Measurements from ENCODE around the gene PRDX2.

PRDX2 gene

GRCh38 chr19:12783291-12783848 is 18.2 kb downstream of the PRDX2 start:
- peaks cover 38% of the 10 kb centered on the region for H3K4me1 ChIP-seq (ENCODE audit: insufficient read depth, low read length)
- no peaks in the 10 kb centered on the region for H3K27me3 ChIP-seq (ENCODE audit: control insufficient read depth in 1 of 2, insufficient read depth in 2 of 2, low read length in 2 of 2)
- H3K4me3 ChIP-seq (ENCODE audit: low read depth in 1 of 2, low read length in 2 of 2): peak overlapping the region; percentile 32 to 53
- peak overlapping the region; percentile 87 for H3K27ac ChIP-seq (ENCODE audit: low read depth, low read length)
- peak overlapping the region; percentile 27 for H3K9ac ChIP-seq (ENCODE audit: low read length)
- no peaks in the 10 kb centered on the region for H3K9me3 ChIP-seq (ENCODE audit: low read length)
- H3K36me3 ChIP-seq (ENCODE audit: insufficient read depth, low read length): no peaks in the 10 kb centered on the region

- Histone ChIP-seq H3K4me3 (ENCODE audit: low read depth in 1 of 2, low read length in 2 of 2) (peak overlapping the region; percentile 53 to 64), H3K4me1 (ENCODE audit: insufficient read depth, low read length) (peaks cover 32% of the 10 kb centered on the region), H3K27ac (ENCODE audit: low read depth, low read length) (peak overlapping the region; percentile 87), H3K27me3 (ENCODE audit: control insufficient read depth in 1 of 2, insufficient read depth in 2 of 2, low read length in 2 of 2) (no peaks in the 10 kb centered on the region), H3K9me3 (ENCODE audit: low read length) (no peaks in the 10 kb centered on the region), H3K36me3 (ENCODE audit: insufficient read depth, low read length) (no peaks in the 10 kb centered on the region), H3K9ac (ENCODE audit: low read length) (peak overlapping the region; percentile 46)
Observed at GRCh38 chr19:12782424-12783290, 18.9 kb downstream of the PRDX2 start.

- Histone ChIP-seq H3K9me3 (ENCODE audit: low read length) (no peaks in the 10 kb centered on the region), H3K27me3 (ENCODE audit: control insufficient read depth in 1 of 2, insufficient read depth in 2 of 2, low read length in 2 of 2) (no peaks in the 10 kb centered on the region), H3K4me3 (ENCODE audit: low read depth in 1 of 2, low read length in 2 of 2) (peak overlapping the region; percentile 53 to 64), H3K36me3 (ENCODE audit: insufficient read depth, low read length) (no peaks in the 10 kb centered on the region), H3K4me1 (ENCODE audit: insufficient read depth, low read length) (peaks cover 30% of the 10 kb centered on the region), H3K27ac (ENCODE audit: low read depth, low read length) (peak overlapping the region; percentile 87), H3K9ac (ENCODE audit: low read length) (peak overlapping the region; percentile 46)
Observed at GRCh38 chr19:12782174-12782423, 19.5 kb downstream of the PRDX2 start.

GRCh38 chr19:12779162-12779993 is 22.2 kb downstream of the PRDX2 start:
- H3K36me3 ChIP-seq (ENCODE audit: insufficient read depth, low read length): no peaks in the 10 kb centered on the region
- H3K27ac ChIP-seq (ENCODE audit: low read depth, low read length): peak overlapping the region; percentile 99
- no peaks in the 10 kb centered on the region for H3K27me3 ChIP-seq (ENCODE audit: control insufficient read depth in 1 of 2, insufficient read depth in 2 of 2, low read length in 2 of 2)
- no peaks in the 10 kb centered on the region for H3K9me3 ChIP-seq (ENCODE audit: low read length)
- H3K4me3 ChIP-seq (ENCODE audit: low read depth in 1 of 2, low read length in 2 of 2): no peak overlapping the region
- H3K9ac ChIP-seq (ENCODE audit: low read length): peak overlapping the region; percentile 75
- peaks cover 30% of the 10 kb centered on the region for H3K4me1 ChIP-seq (ENCODE audit: insufficient read depth, low read length)

- Histone ChIP-seq H3K4me1 (ENCODE audit: insufficient read depth, low read length) (peaks cover 30% of the 10 kb centered on the region), H3K27ac (ENCODE audit: low read depth, low read length) (peak overlapping the region; percentile 99)
Observed at GRCh38 chr19:12778905-12779161, 22.8 kb downstream of the PRDX2 start.

DNA sequence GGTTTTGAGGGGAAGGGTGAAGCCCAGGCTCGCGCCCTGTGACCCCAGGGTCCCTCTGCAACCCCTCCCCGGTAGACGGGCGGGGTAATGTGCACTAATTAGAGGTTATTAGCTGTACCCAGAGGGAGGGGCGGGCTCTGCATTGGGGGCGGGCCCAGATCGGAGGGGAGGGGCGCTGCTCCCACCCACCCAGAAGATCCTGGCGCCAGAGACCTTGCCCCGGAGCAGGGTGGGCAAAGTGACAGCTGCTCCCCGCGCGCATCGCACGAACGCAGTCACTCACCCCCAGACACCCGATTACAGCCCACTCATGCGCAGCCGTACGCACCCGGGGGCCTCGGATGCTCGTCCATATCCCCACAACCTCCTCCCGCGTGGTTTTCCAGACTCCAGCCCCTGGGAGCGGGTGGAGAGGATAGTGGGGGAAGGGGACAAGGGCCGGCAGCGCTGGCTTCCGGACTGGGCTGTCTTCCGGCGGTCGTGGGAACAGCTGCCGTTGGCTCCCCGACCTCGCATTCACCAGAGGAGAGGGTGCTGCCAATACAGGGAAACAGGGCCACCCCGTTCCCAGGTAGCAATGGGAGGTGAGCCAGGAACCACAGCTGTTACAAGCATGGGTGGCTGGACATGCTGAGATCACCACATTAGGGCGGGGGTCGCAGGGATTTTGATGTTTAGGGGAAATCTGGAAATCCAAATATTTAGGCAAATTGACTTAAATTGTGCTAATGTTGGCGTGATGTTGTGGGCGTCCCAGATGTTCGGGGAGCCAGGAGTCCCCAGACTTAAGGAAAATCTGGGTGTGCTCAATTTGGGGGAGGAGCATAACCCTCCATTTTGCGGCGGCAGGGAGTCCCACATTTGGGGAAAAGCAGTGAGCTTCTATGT is 23.3 kb downstream of the PRDX2 start:
- H3K27me3 ChIP-seq (ENCODE audit: control insufficient read depth in 1 of 2, insufficient read depth in 2 of 2, low read length in 2 of 2): no peaks in the 10 kb centered on the region
- H3K27ac ChIP-seq (ENCODE audit: low read depth, low read length): peak overlapping the region; percentile 99
- H3K4me1 ChIP-seq (ENCODE audit: insufficient read depth, low read length): peaks cover 25% of the 10 kb centered on the region

More at GRCh38 chr19:12778905-12779161, 22.8 kb downstream of the PRDX2 start:
- H3K9me3 ChIP-seq (ENCODE audit: low read length): no peaks in the 10 kb centered on the region
- H3K4me3 ChIP-seq (ENCODE audit: low read depth in 1 of 2, low read length in 2 of 2): peak overlapping the region in 1 of 2 donors; percentile 89
- no peaks in the 10 kb centered on the region for H3K36me3 ChIP-seq (ENCODE audit: insufficient read depth, low read length)
- no peaks in the 10 kb centered on the region for H3K27me3 ChIP-seq (ENCODE audit: control insufficient read depth in 1 of 2, insufficient read depth in 2 of 2, low read length in 2 of 2)
- H3K9ac ChIP-seq (ENCODE audit: low read length): peak overlapping the region; percentile 75

DNA sequence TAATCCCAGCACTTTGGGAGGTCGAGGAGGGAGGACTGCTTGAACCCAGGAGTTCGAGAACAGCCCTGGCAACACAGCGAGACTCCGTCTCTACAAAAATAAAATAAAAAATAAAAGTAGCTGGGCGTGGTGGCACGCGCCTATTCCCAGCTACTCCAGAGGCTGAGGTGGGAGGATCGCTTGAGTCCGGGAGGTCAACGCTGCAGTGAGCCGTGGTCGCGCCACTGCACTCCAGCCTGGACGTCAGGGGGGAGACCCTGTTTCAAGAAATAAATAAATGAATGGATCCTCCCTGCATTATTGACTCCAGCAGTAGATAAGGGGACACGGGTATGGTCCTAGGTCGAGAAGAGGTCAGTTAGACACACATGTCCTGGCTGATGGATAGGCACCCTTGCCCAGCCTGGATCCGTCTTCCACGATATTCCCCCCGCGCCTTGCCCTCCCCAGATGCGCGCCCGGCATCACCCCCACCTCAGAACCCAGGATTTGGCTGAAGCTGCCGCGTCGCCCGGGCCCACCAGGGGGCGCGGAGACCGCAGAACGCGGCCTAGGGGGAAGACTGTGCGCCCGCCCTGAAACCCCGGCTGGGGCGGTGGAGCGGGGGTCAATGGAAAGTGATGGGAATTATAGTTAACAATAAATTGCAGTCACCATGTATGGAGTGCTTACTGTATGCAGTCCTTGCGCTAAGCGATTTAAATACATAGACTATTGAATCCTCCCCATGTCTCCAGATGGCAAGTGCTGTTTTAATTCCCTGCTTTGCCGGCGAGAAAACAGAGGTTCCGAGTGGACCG is 24.2 kb downstream of the PRDX2 start:
- no peaks in the 10 kb centered on the region for H3K27me3 ChIP-seq (ENCODE audit: control insufficient read depth in 1 of 2, insufficient read depth in 2 of 2, low read length in 2 of 2)
- H3K9me3 ChIP-seq (ENCODE audit: low read length): no peaks in the 10 kb centered on the region
- peak overlapping the region; percentile 71 to 89 for H3K4me3 ChIP-seq (ENCODE audit: low read depth in 1 of 2, low read length in 2 of 2)
- peak overlapping the region; percentile 99 for H3K27ac ChIP-seq (ENCODE audit: low read depth, low read length)
- H3K4me1 ChIP-seq (ENCODE audit: insufficient read depth, low read length): peaks cover 22% of the 10 kb centered on the region
- H3K9ac ChIP-seq (ENCODE audit: low read length): peak overlapping the region; percentile 75
- H3K36me3 ChIP-seq (ENCODE audit: insufficient read depth, low read length): no peaks in the 10 kb centered on the region

More for the DNA sequence above, 23.3 kb downstream of the PRDX2 start:
- Histone ChIP-seq H3K9me3 (ENCODE audit: low read length) (no peaks in the 10 kb centered on the region), H3K36me3 (ENCODE audit: insufficient read depth, low read length) (no peaks in the 10 kb centered on the region), H3K4me3 (ENCODE audit: low read depth in 1 of 2, low read length in 2 of 2) (peak overlapping the region; percentile 71 to 89), H3K9ac (ENCODE audit: low read length) (peak overlapping the region; percentile 75)

- Histone ChIP-seq H3K4me3 (ENCODE audit: low read depth in 1 of 2, low read length in 2 of 2) (peak within 1 kb of the TSS; percentile 43 to 56), H3K9me3 (ENCODE audit: low read length) (no peaks in the 10 kb centered on the region), H3K27me3 (ENCODE audit: control insufficient read depth in 1 of 2, insufficient read depth in 2 of 2, low read length in 2 of 2) (no peaks in the 10 kb centered on the region), H3K27ac (ENCODE audit: low read depth, low read length) (peak within 1 kb of the TSS; percentile 65), H3K4me1 (ENCODE audit: insufficient read depth, low read length) (peaks cover 14% of the 10 kb centered on the region), H3K36me3 (ENCODE audit: insufficient read depth, low read length) (no peaks in the 10 kb centered on the region), H3K9ac (ENCODE audit: low read length) (no peak within 1 kb of the TSS)
Observed at GRCh38 chr19:12774588-12775555, 26.7 kb downstream of the PRDX2 start, which contains the start of gene HOOK2. HOOK2 (minus strand) TSS chr19:12775552; CDS start chr19:12775449, 103 bp downstream.

- no peaks in the 10 kb centered on the region for H3K27me3 ChIP-seq (ENCODE audit: control insufficient read depth in 1 of 2, insufficient read depth in 2 of 2, low read length in 2 of 2)
- no peak overlapping the region for H3K9ac ChIP-seq (ENCODE audit: low read length)
- H3K4me3 ChIP-seq (ENCODE audit: low read depth in 1 of 2, low read length in 2 of 2): no peak overlapping the region
- H3K9me3 ChIP-seq (ENCODE audit: low read length): no peaks in the 10 kb centered on the region
- H3K4me1 ChIP-seq (ENCODE audit: insufficient read depth, low read length): peaks cover 3% of the 10 kb centered on the region
- H3K27ac ChIP-seq (ENCODE audit: low read depth, low read length): no peak overlapping the region
- H3K36me3 ChIP-seq (ENCODE audit: insufficient read depth, low read length): no peaks in the 10 kb centered on the region
Observed at GRCh38 chr19:12773571-12773970, 28.0 kb downstream of the PRDX2 start.
